ENCODE measurements around the gene GALNT16. TPM values are rescaled to one million over a fixed set of nuclear protein-coding genes. Genes with fewer than 3 reads are reported as not detected.
"Not testable (repeated sequence)": the region's sequence is repeated elsewhere in the genome, so short reads cannot be mapped to it uniquely, and the experiment has no call there.

Gene GALNT16
- total and polyA plus RNA-seq, 2 donors: 3.7 to 11.4 TPM

- no peak overlapping the region for H3K27ac ChIP-seq (ENCODE audit: low read depth)
- no peaks in the 10 kb centered on the region for H3K4me1 ChIP-seq (ENCODE audit: insufficient read depth)
- H3K36me3 ChIP-seq (ENCODE audit: insufficient read depth): no peaks in the 10 kb centered on the region
- 76% methylated on average over 8 of the region's 8 CpGs for WGBS
- no peak for DNase-seq (ENCODE audit: extremely low spot score)
- no peak overlapping the region for H3K4me3 ChIP-seq (ENCODE audit: low read depth, low read length)
Observed at GRCh38 chr14:69263771-69264170, 3.8 kb downstream of the GALNT16 start.

DNA sequence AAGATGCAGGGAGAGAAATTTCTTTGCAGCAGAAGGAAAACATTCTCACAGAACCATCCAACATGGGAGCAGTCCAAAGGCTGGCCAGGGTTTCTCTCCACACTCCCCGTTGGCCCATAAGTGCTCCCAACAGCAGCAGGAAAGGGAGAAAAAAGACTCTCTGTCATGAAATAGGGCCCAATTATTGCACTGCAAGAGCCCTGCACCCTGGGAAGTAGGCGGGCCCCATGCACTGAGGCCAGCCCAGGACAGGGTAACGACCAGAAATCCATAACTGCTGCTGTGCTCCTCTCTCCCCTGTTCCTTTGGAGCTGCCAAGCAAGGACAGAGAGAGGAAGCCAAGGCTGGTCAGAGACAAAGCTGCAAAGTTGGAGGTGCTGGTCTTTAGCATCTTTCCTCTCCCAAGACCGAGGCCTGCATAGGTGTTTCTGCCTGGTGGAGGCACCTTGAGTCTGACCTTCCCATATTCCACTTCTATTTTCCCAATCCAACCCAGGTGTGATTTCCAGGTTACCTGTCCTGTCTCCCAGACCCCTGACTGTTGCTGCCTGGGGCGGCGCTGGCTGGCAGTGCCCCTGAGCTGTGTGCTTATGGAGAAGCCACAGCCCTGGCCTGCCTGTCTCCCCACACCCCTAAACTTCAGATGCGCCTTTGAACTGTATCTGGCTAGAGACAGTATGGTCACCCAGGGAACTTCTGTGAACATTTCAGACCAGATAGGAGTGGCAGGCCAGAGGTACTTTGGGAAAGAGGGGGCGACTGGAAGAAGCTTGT is 6.8 kb downstream of the GALNT16 start:
- Histone ChIP-seq H3K4me1 (ENCODE audit: insufficient read depth) (no peaks in the 10 kb centered on the region), H3K27ac (ENCODE audit: low read depth) (no peak overlapping the region), H3K4me3 (ENCODE audit: low read depth, low read length) (no peak overlapping the region), H3K36me3 (ENCODE audit: insufficient read depth) (no peaks in the 10 kb centered on the region)
- WGBS: 86% methylated on average over 8 of the region's 8 CpGs
- no peak for DNase-seq (ENCODE audit: extremely low spot score)

DNA sequence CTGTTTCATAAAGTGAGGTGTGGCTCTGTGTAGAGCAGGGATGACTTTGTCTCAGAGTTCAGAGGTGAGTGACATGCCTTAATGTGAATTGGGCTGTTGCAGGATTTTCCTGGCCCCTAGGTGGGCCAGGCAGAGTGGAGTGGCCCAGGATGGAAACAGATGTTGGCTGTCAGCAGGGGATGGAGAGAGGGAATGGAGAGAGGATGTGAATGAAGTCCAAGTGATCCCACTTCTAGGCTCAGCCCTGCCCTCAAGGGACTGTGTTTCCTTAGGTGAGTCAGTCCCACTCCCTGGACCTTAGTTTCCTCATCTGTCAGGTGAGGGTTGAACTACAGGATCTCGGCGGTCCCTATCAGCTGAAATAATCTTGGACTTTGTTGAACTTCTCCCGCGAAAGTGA is 7.5 kb downstream of the GALNT16 start:
- DNase-seq (ENCODE audit: extremely low spot score): no peak
- H3K4me1 ChIP-seq (ENCODE audit: insufficient read depth): no peaks in the 10 kb centered on the region
- H3K27ac ChIP-seq (ENCODE audit: low read depth): no peak overlapping the region
- no peaks in the 10 kb centered on the region for H3K36me3 ChIP-seq (ENCODE audit: insufficient read depth)
- 86% methylated on average over 4 of the region's 4 CpGs for WGBS
- H3K4me3 ChIP-seq (ENCODE audit: low read depth, low read length): no peak overlapping the region

DNA sequence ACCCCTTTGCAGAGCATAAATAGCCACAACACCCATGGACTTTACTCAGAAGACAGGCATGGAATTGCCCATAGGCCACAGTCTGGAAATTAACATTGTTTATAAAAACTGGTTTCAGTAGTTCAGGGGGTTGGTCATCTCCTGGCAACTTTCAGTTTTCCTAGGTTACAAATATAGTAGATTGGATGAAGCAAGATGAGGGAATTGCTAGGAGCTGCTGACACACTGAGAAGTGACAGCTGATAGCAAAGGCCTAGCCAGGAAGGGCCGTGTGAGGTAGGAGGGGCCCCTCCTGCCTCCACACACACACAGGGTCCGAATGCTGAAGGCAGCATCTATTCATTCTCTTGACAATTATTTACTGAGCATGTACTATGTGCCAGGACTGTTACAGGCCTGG is 8.3 kb downstream of the GALNT16 start:
- no peak for DNase-seq (ENCODE audit: extremely low spot score)
- Histone ChIP-seq H3K36me3 (ENCODE audit: insufficient read depth) (no peaks in the 10 kb centered on the region), H3K4me1 (ENCODE audit: insufficient read depth) (no peaks in the 10 kb centered on the region), H3K4me3 (ENCODE audit: low read depth, low read length) (no peak overlapping the region), H3K27ac (ENCODE audit: low read depth) (no peak overlapping the region)
- WGBS: 52% methylated on average over 2 of the region's 2 CpGs

DNA sequence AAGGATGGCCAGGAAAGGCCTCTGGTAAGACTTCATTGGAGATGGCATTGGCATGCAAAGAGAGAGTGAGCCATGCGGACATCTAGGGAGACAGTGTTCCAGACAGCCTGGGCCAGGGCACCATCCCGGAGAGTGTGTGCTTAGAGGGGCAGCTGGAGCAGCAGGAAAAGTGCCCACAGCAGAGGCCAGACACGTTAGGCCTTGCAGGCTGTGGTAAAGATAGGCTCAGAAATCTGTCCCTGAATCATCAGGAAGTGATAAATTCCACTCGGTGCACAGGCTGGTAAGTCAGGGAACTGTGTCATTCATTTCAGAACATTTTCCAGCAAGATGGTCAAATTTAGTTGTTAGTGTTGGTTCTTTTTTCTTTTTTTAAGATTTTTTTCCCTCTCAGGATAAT is 8.8 kb downstream of the GALNT16 start:
- H3K36me3 ChIP-seq (ENCODE audit: insufficient read depth): no peaks in the 10 kb centered on the region
- no peak overlapping the region for H3K27ac ChIP-seq (ENCODE audit: low read depth)
- no peak overlapping the region for H3K4me3 ChIP-seq (ENCODE audit: low read depth, low read length)
- WGBS: 69% methylated on average over 4 of the region's 4 CpGs
- H3K4me1 ChIP-seq (ENCODE audit: insufficient read depth): no peaks in the 10 kb centered on the region
- no peak for DNase-seq (ENCODE audit: extremely low spot score)

GRCh38 chr14:69269381-69269780 is 9.4 kb downstream of the GALNT16 start:
- H3K4me1 ChIP-seq (ENCODE audit: insufficient read depth): no peaks in the 10 kb centered on the region
- 85% methylated on average over 1 of the region's 1 CpG for WGBS
- H3K4me3 ChIP-seq (ENCODE audit: low read depth, low read length): no peak overlapping the region
- no peak for DNase-seq (ENCODE audit: extremely low spot score)
- no peak overlapping the region for H3K27ac ChIP-seq (ENCODE audit: low read depth)
- no peaks in the 10 kb centered on the region for H3K36me3 ChIP-seq (ENCODE audit: insufficient read depth)

GRCh38 chr14:69270097-69270496 is 10.1 kb downstream of the GALNT16 start:
- DNase-seq (ENCODE audit: extremely low spot score): no peak
- no peaks in the 10 kb centered on the region for H3K36me3 ChIP-seq (ENCODE audit: insufficient read depth)
- H3K4me1 ChIP-seq (ENCODE audit: insufficient read depth): no peaks in the 10 kb centered on the region
- no peak overlapping the region for H3K4me3 ChIP-seq (ENCODE audit: low read depth, low read length)
- WGBS: 89% methylated on average over 10 of the region's 10 CpGs
- H3K27ac ChIP-seq (ENCODE audit: low read depth): no peak overlapping the region

DNA sequence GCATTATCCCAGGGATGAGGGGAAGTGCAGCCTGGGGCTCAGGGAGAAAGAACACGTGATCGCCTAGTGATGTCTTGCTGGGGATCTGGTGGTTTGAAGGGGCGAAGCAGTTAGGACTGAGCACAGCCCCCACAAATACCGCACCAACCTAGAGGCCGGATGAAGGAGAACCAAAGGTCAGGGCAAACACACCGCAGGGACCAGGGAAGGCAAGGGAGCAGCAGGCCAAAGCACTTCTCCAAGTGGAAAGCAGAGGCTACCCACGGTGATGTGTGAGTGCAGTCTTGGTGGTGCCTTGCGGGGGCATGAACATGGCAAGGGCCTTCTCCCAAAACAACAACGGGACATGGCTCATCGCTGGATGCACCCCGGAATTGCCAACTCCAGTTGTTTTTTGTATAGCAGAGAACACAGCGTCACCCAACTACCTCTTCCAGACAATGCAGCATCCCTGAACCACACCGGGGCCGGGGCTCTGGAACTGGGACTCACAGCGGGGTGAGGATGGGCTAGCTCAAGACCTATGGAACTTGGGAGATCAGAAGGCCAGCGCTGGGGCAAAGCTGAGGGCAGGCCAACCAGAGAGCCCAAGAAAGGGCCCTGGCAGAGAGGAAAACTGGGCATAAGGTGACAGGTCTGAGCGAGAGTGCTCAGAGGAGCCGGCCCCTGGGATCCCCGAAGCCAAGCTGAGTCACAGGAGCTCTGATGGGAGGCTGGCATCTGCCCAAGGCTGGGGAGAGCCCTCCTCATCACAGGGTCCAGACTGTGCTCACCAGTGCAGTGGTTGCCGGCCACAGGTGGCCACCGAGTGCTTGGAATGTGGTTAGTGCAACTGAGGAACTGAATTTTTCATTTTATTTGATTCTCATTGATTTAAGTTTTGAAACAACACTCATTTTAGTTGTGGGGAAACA is 11.1 kb downstream of the GALNT16 start:
- Histone ChIP-seq H3K4me3 (ENCODE audit: low read depth, low read length) (no peak overlapping the region), H3K27ac (ENCODE audit: low read depth) (no peak overlapping the region), H3K36me3 (ENCODE audit: insufficient read depth) (no peaks in the 10 kb centered on the region), H3K4me1 (ENCODE audit: insufficient read depth) (no peaks in the 10 kb centered on the region)
- no peak for DNase-seq (ENCODE audit: extremely low spot score)
- WGBS: 87% methylated on average over 21 of the region's 21 CpGs

- WGBS: 33% methylated on average over 2 of the region's 2 CpGs
- Histone ChIP-seq H3K4me3 (ENCODE audit: low read depth, low read length) (no peak overlapping the region), H3K36me3 (ENCODE audit: insufficient read depth) (no peaks in the 10 kb centered on the region), H3K4me1 (ENCODE audit: insufficient read depth) (no peaks in the 10 kb centered on the region), H3K27ac (ENCODE audit: low read depth) (no peak overlapping the region)
- DNase-seq (ENCODE audit: extremely low spot score): no peak
Observed at GRCh38 chr14:69274321-69274720, 14.4 kb downstream of the GALNT16 start.

GRCh38 chr14:69275331-69275730 is 15.4 kb downstream of the GALNT16 start:
- Histone ChIP-seq H3K4me3 (ENCODE audit: low read depth, low read length) (no peak overlapping the region), H3K36me3 (ENCODE audit: insufficient read depth) (no peaks in the 10 kb centered on the region), H3K27ac (ENCODE audit: low read depth) (no peak overlapping the region), H3K4me1 (ENCODE audit: insufficient read depth) (no peaks in the 10 kb centered on the region)
- no peak for DNase-seq (ENCODE audit: extremely low spot score)
- WGBS: over 99% methylated on average over 2 of the region's 2 CpGs

DNA sequence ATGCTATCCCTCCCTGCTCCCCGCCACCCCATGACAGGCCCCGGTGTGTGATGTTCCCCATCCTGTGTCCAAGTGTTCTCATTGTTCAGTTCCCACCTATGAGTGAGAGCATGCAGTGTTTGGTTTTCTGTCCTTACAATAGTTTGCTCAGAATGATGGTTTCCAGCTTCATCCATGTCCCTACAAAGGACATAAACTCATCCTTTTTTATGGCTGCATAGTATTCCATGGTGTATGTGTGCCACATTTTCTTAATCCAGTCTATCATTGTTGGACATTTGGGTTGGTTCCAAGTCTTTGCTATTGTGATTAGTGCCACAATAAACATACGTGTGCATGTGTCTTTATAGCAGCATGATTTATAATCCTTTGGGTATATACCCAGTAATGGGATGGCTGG is 17.4 kb downstream of the GALNT16 start:
- H3K27ac ChIP-seq (ENCODE audit: low read depth); H3K4me3 ChIP-seq (ENCODE audit: low read depth, low read length); H3K4me1 ChIP-seq (ENCODE audit: insufficient read depth); H3K36me3 ChIP-seq (ENCODE audit: insufficient read depth); DNase-seq (ENCODE audit: extremely low spot score): not testable (repeated sequence)
- WGBS: 100% methylated on average over 2 of the region's 3 CpGs

DNA sequence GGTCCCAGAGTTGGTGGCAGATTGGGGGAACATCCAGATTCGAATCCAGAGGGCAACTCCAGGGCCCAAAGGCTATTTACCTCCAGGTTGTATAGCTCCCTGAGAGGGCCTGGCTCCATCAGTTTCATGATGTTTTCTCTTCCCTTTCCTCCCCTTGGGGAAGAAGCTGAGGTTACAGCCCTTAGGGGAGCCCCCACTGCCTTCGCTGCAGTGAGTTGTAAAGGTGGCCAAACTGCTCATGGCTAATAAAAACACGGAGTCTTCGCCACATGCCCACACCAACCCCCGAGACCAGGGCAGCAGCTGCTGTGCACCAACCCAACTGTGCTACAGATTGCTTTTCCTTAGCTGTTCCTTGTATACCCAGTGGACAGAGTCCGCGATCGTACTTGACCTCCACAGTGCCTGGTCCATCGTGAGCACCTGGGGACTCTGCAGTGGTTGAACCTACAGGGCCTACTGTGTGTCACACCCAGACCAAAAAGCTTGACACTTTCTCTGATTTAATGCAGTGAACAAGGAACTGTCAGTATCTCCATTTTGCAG is 20.9 kb downstream of the GALNT16 start:
- H3K27ac ChIP-seq (ENCODE audit: low read depth): no peak overlapping the region
- H3K36me3 ChIP-seq (ENCODE audit: insufficient read depth): no peaks in the 10 kb centered on the region
- 88% methylated on average over 9 of the region's 9 CpGs for WGBS
- no peaks in the 10 kb centered on the region for H3K4me1 ChIP-seq (ENCODE audit: insufficient read depth)
- no peak for DNase-seq (ENCODE audit: extremely low spot score)
- no peak overlapping the region for H3K4me3 ChIP-seq (ENCODE audit: low read depth, low read length)

DNA sequence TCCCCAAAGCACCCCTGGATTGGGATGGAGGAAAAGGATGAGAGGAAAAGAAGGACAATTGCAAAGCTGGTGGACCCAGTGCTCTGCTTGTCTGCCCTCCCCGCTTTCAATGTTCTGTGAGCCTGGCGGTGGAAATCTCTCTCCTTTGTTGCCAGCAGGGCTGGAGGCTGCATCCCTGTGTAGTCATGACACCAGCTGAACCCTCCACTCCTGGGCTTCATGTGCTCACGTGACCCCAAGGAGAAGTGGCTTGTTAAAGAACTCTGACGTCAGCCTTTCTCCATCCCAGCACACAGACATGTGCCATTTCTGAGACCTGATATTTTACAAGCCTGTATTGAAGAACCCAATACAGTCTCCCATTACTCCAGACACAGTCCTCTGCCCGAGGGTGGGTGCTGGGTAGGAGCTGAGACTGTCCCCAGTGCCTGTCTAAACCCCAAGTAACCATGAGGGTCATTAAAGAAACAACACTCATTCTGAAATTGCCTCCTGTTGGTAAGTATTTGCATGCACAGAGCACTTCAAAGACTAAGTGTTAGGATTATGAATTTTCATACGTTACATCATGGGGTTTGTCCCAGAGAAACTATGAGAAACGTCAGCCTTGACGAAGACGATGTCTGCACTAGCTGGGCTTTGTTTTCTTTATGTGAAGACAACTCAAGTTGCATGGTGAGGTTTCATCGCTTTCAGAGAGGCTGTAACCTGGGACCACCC is 21.7 kb downstream of the GALNT16 start:
- 78% methylated on average over 10 of the region's 10 CpGs for WGBS
- DNase-seq (ENCODE audit: extremely low spot score): no peak
- Histone ChIP-seq H3K36me3 (ENCODE audit: insufficient read depth) (no peaks in the 10 kb centered on the region), H3K4me3 (ENCODE audit: low read depth, low read length) (no peak overlapping the region), H3K4me1 (ENCODE audit: insufficient read depth) (no peaks in the 10 kb centered on the region), H3K27ac (ENCODE audit: low read depth) (no peak overlapping the region)
